ENCODE measurements around the gene MMP15.

MMP15 gene

GRCh38 chr16:58020628-58021521 is 4.7 kb upstream of the MMP15 start:
- peak; percentile 59 to 60 for DNase-seq

DNA sequence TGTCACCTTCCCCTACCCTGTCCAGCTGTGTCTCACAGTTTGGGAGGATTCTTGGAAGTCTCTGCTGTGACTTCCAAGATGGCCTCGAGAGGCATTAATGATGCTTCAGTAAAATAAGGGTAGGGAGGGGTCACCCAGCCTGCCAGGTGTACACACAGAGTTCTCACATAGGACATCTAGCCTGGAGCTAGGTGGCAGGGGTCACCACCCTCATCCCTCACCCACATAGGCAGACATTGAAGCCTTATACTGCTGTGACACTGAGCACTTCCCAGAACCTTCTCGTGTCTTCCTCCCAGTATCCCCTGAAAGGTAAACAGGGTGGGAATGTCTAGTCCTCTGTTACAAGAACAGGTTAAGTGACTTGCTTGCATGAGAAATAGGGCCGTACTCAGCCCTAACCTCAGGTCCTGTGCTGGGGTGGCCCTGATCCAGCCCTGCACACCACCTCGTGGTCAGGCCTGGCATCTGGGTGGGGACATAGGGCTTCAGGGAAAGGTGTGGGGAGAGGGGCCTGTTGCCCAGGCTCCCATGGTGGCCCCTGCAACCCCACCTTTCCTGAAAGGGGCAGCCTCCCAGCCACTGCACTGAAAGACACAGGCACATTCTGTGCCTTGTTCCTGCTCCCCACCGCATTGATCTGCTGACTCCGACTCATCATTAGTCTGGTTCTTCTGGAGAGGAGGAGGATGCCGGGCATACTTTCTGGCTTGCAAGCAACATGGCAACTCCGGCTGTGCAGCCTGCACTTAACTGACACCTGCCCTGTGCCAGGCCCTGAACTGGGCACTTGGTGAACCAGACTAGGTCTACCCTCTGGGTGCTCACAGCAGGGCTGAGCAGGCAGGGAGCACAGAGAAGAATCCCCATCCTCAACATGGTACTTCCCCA is 3.6 kb upstream of the MMP15 start:
- no peak for DNase-seq

GRCh38 chr16:58022601-58023371 is 2.8 kb upstream of the MMP15 start:
- DNase-seq = no peak

DNA sequence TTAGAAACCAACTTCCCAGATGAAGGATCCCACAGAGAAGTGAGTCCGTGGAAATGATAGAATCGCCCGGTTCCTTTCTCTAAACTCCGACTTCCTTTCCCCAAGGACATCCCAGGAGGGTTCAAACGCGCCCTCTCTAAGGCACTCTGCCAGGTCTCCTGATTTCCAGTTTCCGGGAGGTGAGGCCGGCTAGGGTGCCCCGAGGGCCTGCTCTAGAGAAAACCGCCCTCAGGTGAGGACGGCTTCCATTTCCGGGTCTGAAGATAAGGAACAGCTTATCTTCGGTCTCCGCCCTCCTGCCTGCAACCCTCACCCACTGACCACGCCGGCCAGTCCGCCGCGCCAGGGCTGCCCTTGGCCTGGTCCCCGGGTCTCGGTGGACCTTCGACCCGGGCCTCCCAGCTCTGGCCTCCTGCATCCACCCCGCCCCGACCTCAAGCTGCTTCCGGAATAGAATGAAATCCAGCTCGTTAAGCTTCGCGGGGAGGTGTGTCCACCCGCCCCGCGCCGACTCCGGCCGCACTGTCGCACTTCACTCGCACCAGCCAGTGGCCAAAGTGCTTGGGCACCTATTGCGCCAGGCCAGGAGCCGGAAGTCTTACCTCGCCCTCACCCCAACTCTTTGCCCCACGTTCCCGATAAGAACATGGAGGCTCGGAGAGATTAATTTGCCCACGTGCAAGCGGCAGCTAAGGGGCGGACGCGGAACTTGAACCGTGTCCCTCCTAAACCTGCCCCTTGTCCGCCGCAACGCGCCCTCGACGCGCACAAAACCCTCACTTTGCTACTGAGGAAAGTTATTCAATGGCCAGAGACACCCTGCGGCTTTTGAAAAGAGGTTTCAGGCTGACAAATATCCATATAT is 836 bp upstream of the MMP15 start:
- peak in 1 of 2 donors; percentile 10 for DNase-seq

GRCh38 chr16:58026139-58026704 is 668 bp downstream of the MMP15 start:
- peak in 1 of 2 donors; percentile 3 for DNase-seq

DNA sequence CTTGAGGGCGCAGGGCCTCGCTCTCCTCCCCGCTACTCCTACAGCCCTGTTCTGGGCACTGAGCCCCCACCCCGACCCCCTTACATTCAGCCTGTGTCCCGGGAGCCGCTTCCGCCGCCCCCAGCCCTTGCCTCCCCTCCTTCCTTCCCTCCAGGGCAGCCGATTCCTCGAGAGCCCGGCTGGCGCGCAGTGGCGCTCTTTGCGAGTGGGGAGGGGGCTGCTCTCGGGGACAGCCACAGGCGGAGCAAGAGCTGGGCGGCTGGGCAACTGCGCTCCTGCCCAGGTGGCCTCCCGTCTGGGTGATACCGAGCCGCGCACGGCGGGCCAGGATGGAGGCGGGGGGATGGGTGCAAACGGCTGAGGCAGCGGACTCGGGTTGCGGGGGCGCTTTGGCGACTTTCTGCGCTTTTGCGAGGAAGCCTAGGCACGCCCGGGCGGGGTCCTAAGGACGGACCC is 1.2 kb downstream of the MMP15 start:
- DNase-seq = no peak

DNA sequence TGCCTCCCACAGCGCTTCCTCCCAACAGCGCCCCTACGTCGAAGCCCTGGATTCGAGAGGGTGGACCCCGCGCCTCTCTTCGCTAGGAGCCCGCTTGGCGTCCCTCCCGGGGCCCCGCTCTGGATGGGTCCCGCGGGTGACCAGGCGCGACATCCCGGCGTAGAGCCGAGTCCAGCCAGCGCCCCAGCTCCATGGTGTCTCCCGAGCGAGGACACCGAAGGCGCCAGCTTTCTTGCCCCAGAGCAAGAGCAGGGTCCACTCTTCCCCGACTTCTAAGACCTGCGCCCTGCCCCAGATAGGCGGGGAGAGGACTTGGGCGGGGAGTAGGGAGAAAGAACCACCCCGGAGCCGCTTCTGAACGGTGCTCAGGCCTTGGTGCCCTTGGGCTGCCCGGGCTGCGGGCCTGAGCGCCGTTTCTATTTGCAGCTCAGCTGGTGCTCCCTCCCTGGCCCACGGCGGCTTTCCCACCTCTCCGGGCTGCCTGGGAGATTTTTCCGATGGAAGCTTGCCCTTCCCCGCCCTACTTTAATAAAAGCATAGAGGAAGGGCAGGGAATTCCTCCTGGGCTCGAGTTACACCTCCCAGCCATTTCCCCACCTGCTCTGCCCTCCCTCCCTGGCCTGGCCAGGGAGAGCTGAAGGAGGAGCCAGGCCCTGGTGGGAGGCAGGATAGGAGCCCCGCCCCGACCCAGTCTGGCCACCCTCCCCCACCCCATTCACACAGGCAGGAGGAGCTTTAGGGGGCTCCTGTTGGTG is 1.8 kb downstream of the MMP15 start:
- no peak for DNase-seq

- DNase-seq = no peak
Measured at GRCh38 chr16:58027916-58028455, 2.4 kb downstream of the MMP15 start.

- DNase-seq = no peak
Measured at GRCh38 chr16:58028541-58029070, 3.1 kb downstream of the MMP15 start.

GRCh38 chr16:58029410-58029809 is 3.9 kb downstream of the MMP15 start:
- no peak for DNase-seq

- no peak for DNase-seq
Measured at GRCh38 chr16:58030136-58030840, 4.7 kb downstream of the MMP15 start.

DNA sequence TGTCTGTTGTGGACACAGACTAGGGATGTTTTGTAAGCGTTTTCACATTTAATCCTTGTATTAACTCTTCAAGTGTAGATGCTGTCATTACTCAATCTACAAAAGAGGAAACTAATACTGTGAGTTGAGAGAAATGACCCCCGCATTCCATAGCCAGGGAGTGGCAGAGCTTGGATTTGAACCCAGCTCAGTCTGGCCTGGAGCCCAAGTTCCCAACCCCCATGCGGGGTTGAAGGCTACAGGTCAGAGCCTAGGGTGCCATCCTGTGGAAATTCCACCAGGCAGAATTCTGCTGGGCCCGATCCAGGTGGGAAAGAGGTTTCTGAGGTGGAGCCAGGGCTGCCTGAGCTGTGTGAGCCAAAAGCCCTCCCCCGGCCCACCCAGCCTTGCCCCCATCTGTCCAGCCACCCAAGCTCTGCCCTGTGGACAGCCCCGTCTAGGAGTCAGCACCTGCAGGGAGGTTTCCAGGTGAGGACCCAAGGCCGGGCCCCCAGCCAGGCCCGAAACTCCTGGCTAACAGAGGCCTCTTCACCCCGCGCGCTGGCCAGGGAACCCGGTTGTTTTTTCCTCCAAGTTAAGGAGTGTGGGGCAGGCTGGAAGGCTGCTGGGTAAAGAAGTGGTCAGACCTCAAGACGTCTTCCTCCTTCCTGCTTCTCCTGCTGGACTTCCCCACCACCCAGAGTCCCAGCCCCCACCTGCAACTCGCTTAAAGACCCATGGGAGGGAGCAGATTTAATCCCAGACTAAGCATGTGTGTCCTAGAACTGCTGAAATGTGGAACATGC is 5.7 kb downstream of the MMP15 start:
- no peak for DNase-seq

DNA sequence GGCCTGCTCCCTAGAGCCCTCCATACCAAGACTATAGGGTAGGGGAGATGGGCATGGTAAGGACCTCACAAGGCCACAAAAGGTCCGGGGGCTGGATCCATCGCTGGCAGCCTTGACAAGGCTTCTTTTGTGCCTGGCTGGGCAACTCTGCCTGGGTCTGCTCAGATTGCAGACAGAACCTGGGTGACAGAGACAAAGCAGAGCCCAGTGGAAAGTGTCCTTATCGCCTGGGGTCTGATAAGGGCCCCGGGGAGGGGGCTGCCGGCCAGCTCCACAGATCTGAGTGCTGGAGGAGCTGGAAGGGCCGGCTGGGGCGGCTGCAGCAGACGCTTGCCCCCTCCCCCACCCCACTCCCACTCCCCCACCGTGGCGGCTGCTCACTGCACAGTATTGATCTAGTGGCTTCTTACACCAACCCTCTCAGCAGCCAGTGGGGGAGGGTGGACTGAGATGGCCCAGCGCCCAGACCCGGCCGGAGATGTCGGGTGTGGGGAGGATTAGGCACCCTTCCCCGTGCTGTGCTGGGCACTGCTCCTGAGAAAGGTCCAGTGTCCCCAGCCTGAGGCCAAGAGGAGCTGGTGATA is 7.2 kb downstream of the MMP15 start:
- DNase-seq = no peak

- DNase-seq = no peak
Measured at GRCh38 chr16:58034128-58034685, 8.7 kb downstream of the MMP15 start.

DNA sequence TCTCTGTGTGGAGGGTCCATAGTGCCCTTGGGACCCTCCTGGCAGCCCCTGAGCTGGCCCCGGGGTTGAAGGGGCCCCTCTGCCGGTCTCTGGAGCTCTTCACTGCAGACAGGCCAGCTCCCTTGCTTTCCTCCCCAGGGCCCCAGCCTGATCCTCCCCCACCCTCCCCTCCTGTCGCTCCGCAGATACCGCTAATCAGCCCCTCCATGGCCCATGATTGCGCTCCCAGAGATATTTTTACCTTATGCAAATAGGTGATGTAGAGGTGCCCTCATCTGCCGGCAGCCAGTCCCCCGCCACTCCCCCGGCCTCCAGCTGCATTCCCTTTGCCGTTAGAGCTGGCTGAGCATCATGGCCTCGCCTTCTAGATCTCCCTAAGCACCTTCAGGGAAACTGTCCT is 9.2 kb downstream of the MMP15 start:
- no peak for DNase-seq

- DNase-seq = no peak
Measured at GRCh38 chr16:58035356-58036170, 10.0 kb downstream of the MMP15 start.

- no peak for DNase-seq
Measured at GRCh38 chr16:58036943-58037342, 11.4 kb downstream of the MMP15 start.

Measured in stimulated activated CD4-positive, alpha-beta T cell treated with anti-CD3 and anti-CD28 coated beads, Interleukin-2, amount 100 ng/mL, for 48 hours (primary cell).